GM18502 (cell line): Measurements from ENCODE around the gene RNASE7.
"Not testable (repeated sequence)": the region's sequence is repeated elsewhere in the genome, so short reads cannot be mapped to it uniquely, and the experiment has no call there.

Source experiments
- ATAC-seq: cut with Tn5 transposase; IDR thresholded peaks from one replicate; pipeline ENCODE4 v1.9.1; 2021; ENCODE audit warnings: mild to moderate bottlenecking; ENCODE audit not compliant: unreplicated experiment, poor library complexity

Gene RNASE7

DNA sequence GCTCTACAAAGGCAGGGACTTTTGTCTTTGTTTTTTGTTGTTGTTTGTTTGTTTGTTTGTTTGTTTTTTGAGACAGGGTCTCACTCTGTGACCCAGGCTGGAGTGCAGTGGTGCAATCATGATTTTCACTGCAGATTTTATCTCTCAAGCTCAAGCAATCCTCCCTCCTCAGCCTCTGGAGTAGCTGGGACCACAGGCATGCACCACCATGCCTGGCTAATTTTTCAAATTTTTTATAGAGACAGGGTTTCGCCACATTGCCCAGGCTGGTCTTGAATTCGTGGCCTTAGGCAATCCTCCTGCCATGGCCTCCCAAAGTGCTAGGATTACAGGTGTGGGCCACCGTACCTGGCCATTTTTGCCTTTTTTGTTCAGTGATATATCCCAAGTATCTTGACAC is 1.2 kb upstream of the RNASE7 start:
- ATAC-seq, result not testable (repeated sequence)

DNA sequence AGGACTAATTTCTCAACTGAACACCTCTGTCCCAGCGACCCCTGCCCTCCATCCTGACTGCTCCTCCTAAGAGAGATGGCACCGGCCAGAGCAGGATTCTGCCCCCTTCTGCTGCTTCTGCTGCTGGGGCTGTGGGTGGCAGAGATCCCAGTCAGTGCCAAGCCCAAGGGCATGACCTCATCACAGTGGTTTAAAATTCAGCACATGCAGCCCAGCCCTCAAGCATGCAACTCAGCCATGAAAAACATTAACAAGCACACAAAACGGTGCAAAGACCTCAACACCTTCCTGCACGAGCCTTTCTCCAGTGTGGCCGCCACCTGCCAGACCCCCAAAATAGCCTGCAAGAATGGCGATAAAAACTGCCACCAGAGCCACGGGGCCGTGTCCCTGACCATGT is 756 bp downstream of the RNASE7 start:
- ATAC-seq, result no peak

DNA sequence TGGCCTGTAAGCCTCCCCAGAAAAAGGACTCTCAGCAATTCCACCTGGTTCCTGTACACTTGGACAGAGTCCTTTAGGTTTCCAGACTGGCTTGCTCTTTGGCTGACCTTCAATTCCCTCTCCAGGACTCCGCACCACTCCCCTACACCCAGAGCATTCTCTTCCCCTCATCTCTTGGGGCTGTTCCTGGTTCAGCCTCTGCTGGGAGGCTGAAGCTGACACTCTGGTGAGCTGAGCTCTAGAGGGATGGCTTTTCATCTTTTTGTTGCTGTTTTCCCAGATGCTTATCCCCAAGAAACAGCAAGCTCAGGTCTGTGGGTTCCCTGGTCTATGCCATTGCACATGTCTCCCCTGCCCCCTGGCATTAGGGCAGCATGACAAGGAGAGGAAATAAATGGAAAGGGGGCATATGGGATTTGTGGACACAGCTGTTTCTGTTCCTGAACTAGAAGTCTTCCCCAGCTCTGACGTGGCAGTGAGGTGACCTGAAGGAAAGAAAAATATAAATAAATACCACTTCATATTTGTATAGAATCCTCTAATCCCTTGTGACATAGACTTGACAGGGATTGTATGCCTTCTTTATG is 1.3 kb downstream of the RNASE7 start:
- no peak for ATAC-seq

DNA sequence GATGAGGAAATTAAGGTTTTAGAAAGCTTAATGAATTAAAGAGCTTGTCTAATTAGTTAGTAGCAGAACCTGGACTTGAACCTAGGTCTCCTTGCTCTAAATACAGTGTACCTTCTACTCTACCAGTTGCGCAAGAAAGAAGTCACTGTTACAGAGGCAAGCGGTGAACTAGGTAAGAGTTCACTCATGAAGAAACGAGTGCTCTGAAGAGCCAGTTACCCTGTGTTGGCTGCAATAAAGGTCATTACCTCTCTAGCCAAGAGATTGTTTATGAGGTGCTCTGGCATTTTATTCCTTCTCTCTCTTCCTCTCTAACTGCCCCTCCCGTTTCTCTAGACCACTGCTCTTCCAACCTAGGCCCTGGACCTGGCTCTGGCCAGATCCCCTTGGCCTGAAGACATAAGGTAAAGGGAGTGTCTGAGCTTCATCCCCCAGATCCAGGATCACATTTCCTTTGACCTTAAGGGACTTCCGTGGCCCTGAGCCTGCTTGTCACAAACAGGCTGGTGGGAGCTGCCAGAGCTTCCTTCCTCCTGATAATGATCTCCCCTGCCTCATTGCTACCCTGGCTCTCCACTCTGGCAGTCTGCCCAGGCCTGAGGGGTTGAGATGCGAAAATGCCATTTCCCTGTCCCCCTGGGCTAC is 1.9 kb downstream of the RNASE7 start:
- no peak for ATAC-seq

DNA sequence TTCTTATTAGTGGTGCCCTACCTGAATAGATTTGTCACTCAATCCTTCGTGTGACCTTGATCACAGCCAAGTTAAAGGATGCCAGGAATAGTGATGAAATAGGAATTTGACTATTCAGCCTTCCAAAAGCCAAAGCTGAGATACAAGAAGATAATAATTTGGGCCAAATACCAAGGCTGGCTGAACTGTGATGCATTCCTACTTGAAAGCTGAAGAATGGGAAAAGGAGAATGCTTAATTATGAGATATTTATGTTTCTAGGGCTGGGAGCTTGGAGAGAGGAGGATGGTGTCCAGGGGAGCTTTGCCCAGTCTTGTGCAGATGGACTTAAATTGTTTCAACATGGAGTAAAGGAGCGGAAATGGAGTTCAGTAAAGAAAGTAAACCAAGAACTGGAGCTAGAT is 5.2 kb downstream of the RNASE7 start:
- no peak for ATAC-seq

DNA sequence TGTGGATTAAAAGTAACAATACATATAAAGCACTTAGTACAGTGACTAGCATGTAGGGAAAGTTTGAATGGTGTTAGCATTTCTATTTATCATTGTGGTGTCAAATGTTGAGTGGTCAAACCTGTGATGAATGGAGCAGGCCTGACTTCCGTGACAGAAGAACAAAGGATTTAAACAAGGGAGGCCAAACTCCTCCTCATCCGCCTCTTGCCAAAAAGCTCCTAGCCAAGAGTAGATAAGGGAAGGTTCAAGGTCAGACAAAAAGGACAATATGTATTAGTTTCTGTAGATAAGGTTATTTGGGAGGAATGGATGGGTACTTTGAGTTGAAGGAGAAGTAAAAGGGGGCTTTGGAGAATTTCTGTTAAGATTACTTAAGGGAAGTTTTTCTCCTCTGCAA is 6.5 kb downstream of the RNASE7 start:
- ATAC-seq, result no peak

DNA sequence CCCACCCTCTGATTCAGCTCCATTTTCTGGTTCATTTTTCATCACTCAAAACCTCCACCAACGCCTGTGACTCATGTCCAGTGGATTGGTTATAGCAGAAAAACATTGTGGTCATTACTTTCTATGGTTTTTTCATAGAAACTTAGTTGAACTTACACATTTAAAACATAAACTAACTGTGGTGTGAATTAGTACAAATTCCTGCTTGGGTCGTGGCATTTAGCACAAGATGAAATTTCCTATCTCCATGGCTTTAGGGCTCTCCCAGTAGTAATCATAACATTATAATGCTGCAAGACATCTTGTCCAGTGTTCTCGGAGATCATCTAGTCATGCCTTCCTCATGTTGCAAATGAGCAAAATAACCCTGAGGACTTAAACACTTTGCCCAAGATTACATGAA is 7.1 kb downstream of the RNASE7 start:
- no peak for ATAC-seq

DNA sequence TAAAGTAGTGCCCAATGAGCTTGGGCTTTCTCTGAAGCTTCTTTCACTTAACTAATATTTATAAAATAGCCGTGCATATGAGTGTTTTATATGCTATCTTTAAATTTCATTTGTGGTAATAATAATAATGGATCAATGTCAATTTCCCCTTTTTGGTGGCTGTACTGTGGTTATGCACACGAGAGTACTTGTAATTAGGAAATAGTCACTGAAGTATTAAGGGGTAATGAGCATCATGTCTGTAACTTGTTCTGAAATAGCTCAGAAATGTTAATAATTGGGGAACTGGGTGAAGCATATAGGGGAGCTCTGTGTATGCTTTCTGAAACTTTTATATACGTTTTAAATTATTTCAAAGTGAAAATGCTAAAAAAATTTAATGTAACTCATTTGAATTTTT is 8.4 kb downstream of the RNASE7 start:
- no peak for ATAC-seq

DNA sequence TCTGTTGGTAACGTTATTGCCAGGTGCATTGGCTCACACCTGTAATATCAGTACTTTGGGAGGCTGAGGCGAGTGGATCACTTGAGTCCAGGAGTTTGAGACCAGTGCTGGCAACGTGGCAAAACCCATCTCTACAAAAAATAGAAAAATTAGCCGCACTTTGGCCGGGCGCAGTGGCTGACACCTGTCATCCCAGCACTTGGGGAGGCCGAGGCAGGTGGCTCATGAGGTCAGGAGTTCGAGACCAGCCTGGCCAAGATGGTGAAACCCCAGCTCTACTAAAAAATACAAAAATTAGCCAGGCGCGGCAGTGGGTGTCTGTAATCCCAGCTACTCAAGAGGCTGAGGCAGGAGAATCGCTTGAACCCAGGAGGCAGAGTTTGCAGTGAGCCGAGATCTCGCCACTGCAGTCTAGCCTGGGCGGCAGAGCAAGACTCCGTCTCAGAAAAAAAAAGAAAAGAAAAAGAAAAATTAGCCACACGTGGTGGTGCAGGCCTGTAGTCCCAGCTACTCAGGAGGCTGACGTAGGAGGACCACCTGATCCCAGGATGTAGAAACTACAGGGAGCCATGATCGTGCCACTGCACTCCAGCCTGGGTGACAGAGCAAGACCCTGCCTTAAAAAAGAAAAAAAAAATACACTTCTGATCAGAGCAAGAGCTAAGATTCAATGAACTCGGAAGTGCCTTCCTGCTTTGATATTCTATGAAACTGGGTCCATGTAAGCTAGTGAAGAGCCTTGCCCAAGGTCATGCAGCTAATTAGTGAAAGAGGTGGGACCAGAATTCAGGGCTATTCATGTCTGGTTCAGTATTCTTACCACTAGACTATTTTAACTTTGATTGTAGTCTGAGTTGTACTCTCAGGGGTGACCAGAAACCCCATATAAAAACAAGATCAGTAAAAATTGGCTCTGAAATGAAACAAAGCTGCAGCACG is 11.3 kb downstream of the RNASE7 start:
- ATAC-seq, result no peak

DNA sequence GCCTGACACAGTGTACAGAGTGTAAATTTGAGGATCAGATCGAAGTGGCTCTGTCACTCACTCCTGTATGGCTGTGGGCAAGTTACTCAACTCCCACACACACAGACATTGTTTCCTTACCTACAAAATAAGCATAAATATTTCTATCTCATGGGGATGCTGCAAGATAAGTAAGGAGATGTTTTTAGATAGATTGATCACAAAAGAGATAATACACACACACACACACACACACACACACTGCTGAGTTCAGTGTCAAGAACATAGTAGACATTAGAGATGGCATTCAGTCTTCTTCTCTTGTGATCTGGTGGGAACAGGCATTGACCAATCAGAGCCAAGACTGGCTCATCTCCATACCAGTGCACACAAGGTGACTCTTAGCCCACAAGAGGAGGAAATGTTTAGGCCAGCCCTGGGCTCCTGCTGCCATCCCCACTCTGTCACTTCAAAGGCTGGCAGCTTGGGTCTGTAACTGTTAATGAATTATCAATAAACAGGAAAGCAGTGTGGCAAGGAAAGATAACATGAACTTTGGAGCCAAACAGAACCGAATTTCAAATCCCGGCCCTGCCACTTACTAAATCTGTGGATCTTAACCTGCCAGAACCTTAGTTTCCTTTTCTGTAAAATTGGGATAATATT is 12.1 kb downstream of the RNASE7 start:
- ATAC-seq, result no peak

DNA sequence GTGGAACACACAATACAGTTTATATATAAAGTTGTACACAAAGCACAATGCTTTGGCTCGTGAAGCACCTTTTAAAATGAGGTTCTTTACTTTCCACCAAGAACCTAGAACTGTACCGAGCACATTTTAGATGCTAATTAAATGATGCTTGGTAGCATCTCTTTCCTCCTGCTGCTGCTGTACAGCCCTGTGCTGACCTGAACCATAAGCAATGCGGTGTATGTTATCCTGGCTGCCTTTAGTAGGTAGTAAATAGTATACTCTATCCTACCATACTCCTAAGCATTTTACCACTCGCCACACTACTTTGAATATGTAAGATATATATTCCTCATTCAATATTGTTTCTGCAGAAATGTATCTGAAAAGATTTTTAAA is 12.6 kb downstream of the RNASE7 start:
- no peak for ATAC-seq

DNA sequence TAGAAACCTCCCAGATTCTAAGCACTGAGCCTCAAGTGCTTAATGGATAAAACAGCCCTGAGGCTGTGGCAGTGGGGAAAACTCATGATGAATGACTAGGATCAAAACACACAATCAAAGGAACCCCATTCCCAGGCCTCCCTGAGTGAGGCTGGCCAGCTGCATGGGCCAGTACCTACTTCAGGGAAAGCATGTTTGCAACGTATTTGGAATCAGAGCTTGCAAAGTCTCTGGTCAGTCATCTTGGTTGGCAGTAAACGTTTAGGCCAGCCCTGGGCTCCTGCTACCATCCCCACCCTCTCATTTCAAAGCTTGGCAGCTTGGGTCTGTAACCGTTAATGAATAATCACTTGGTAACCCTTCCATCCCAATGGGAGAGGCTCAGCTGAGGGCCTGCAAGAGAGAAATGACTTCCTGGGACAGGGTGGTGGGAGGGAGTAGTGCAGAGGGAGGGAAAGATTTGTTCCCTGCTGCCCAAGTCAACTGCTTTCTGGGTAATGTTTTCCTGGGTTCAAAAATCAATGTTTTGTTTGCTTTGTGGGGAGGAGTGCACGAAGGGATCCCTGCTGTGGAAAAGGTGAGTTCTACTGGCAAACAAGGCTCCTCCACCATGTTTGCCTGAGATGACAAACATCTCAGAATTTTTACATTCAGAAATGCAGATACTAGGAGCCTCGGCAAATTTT is 13.4 kb downstream of the RNASE7 start:
- no peak for ATAC-seq

DNA sequence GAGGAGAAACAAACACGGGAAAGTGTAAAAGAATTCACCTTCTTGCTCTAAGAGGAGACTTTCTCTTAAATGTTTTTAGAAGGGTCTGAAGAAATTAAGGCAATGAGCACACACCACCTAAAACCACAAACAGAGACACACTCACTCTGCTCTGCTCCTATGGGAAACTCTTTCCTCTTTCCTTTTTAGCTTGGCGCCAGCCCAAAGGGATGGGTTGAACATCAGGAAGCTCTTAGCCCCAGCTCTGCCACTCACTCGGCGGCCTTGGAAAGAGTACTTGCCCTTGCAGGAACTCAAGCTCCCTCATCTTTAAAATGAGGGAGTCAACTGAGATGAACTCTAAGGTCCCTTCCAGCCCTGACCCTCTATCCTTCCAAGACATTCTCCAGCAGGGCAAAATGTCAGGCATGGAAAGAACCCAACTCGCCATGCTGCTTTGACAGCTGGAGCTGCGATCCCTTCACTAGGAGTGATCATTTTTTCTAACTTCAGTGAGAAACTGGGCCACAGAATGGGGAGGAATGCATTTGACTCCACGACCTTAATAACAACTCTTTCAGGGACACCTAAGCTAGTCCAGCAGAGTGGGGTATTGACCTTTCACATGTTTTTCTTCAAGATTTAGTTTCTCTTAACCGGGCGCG is 14.5 kb downstream of the RNASE7 start:
- no peak for ATAC-seq

DNA sequence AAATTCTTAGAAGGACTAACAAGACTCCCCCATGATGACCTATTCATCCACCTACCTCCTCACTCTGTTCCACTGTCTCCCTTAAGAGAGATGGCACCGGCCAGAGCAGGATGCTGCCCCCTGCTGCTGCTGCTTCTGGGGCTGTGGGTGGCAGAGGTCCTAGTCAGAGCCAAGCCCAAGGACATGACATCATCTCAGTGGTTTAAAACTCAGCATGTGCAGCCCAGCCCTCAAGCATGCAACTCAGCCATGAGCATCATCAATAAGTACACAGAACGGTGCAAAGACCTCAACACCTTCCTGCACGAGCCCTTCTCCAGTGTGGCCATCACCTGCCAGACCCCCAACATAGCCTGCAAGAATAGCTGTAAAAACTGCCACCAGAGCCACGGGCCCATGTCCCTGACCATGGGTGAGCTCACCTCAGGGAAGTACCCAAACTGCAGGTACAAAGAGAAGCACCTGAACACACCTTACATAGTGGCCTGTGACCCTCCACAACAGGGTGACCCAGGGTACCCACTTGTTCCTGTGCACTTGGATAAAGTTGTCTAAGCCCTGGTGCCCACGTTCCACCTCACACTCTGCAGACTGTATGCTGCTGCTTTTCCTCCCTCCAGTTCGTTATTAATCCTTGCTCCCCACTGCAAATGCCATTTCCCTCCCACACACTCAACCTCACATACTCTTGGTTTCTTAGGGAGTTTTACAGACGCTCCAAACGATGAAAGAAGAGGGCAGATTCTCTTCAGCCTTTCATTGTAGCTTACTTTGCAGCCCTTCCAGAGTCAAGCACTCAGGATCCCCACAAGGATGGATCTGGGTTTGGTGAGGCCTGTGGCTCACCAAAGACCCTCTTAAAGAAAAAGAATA is 15.9 kb downstream of the RNASE7 start, which contains the start of gene RNASE8:
RNASE8 (plus strand) TSS at position 20 of the 873 bp plus-strand sequence; CDS start at position 91, 71 bp downstream.
- no peak for ATAC-seq

DNA sequence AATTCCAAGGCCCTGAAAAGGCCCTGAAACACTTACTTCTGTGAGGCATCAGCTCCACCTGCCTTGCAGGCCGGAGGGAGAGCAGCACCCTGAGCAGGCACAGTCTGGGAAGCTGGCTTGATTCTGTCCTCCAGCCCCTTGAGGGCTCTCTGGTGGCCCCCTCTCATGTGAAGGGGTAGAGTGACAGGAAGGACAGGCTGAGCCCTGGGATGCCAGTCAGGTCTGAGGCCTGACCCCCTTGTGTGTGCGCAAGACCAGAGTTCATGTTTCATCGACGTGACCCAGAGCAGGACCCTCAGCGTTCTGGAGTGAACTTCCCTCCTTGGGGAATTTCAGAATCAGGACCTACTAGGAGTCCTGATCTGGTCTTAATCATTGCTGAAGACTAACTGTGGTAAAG is 16.7 kb downstream of the RNASE7 start:
- no peak for ATAC-seq

DNA sequence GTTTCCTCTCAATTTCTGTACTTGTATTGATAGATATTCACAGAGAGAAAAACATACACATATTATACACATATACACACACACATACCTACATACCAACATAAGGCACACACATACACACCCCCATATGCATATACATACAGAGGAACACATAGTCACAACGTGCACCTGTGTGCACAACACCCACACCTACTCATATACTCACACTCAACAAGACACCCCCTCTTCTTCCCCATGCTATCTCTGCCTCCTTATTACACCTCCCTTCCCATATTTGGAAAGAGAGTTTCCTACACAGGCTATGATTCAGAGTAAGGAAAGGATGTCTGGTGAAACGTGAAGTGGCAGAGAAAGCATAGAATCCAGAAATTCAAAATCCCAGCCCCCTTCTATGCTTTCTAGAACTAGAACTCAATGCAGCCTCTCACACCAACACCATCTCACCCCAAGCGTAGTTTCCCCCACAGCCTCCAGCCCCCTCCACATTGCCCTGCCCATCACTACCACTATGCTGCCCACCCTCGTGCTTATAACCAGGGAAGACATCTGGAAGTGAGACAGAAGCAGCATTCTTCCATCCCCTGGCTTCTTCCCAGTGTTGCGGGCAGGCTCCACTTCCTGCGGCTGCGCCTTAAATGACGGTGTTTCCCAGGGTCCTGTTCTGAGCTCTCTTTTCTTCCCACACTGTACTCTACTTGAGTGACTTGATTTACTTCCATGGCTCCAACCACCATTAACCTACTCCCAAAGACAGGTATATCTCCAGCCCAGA is 17.9 kb downstream of the RNASE7 start:
- no peak for ATAC-seq

DNA sequence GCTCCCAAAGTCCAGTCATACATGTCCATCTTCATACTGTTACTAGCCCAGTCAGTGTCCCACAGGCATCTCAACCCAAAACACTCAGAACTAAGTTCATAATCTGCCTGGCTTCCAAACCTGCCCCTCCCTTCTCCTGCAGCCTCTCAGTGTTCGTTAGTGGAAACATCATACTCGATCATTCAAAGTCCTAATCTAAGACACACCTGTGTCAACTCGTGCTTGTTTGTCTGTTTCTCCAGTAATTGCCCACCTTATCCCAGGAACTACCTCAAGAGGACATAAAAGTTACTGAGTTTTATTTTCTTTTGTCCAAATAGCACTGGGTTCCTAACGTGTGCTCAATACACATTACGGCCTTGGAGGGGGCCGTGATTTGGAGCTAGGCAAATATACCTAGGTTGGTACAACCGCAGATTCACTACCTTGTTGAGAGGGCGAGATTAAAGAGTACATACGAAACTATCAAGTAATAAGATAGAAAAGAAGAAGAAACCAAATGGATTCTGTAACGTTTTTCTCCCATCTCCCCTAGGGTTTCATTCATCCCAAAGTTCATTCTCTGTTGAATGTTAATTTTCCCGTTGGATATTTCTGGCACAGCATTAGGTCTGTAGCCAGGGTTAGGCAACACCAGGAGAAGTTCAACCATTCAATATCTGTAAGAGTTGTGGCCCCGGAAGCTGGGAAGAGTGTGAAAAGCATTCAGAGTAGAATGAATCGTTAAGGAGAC is 18.6 kb downstream of the RNASE7 start:
- no peak for ATAC-seq

DNA sequence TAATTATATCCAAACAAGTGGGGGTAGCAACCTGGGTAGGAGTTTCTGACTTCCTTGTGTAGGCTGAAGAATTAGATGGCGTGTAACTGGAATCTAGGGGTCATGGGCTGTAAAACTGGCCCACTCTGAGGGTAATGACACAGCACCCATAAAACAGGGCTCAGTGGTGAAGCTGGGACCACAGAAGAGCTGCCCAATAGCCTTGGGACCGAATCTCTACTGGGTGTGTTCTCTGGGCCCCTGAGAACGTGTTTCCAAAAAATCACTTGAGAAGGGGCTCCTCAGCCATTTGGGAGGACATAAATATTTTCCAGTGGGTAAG is 19.1 kb downstream of the RNASE7 start:
- ATAC-seq, result no peak
